GM12878 (cell line): ENCODE results near the gene BBS1. TPM values are rescaled to one million over a fixed set of nuclear protein-coding genes. Genes with fewer than 3 reads are reported as not detected.

Experiments used
- ATAC-seq: fragments of 200-7000 bp; cut with Tn5 transposase; 3 replicates; pipeline ENCODE4 v1.9.1; 2020; ENCODE audit warnings: mild to moderate bottlenecking, moderate library complexity
- BruUV-seq: library from RNA; stranded (reverse); fragments of 400-500 nt; replicated peaks from 2 replicates; lab custom pipeline; 2021; lab: Mats Ljungman, UMichigan
- CTCF ChIA-PET: fragments of 300-600 bp; sonication (Branson Sonifier 250); formaldehyde crosslinking; extraction: SDS; loops from one replicate; lab custom pipeline; 2021; ENCODE audit warnings: inconsistent platforms; lab: Yijun Ruan, JAX
- POLR2A ChIA-PET: fragments of 350-600 bp; formaldehyde crosslinking; extraction: SDS; loops from one replicate; lab custom pipeline; 2021; ENCODE audit warnings: inconsistent platforms; lab: Charles Lee
- RAD21 ChIA-PET: fragments of 300-600 bp; sonication (Branson Sonifier 250); formaldehyde crosslinking; loops from one replicate; lab custom pipeline; 2023; ENCODE audit warnings: antibody characterized with exemption; ENCODE audit not compliant: unreplicated experiment; lab: Charles Lee
- SMC1A ChIA-PET: fragments of 300-600 bp; sonication (Branson Sonifier 250); formaldehyde crosslinking; loops from one replicate; lab custom pipeline; 2023; ENCODE audit not compliant: unreplicated experiment, uncharacterized antibody; lab: Charles Lee
- DNase-seq: peaks from one replicate; pipeline ENCODE4 v3.0.0-alpha.2; 2011; ENCODE audit warnings: low read depth, low spot score
- FAIRE-seq: peaks from 3 replicates; lab custom pipeline; 2011; peaks lifted over from hg19 to GRCh38; lab: Jason Lieb, UNC
- H2AFZ ChIP-seq: 2 replicates; pipeline ENCODE4 v1.6.0; 2011; ENCODE audit warnings: low read depth, low read length, control low read depth; ENCODE audit not compliant: control insufficient read depth
- H3K27ac ChIP-seq: 2 replicates; pipeline ENCODE4 v1.5.1; 2011; ENCODE audit warnings: control low read depth; ENCODE audit not compliant: control insufficient read depth, insufficient read depth
- H3K27me3 ChIP-seq, 2 experiments: replicated peaks in 1 of 2; 2 replicates each; pipeline versions ENCODE4 v1.6.0 to v1.6.1; 2011; ENCODE audit warnings: low read length in 1 of 2; ENCODE audit not compliant: control insufficient read depth in 2 of 2, insufficient read depth in 2 of 2
- H3K36me3 ChIP-seq, 2 experiments: 2 replicates each; pipeline ENCODE4 v1.5.1; 2011; ENCODE audit warnings: low read length in 1 of 2; ENCODE audit not compliant: control insufficient read depth in 2 of 2, insufficient read depth in 2 of 2
- H3K4me1 ChIP-seq: 2 replicates; pipeline ENCODE4 v1.6.1; 2011; ENCODE audit warnings: mild to moderate bottlenecking, low read length, moderate library complexity, mixed read lengths; ENCODE audit not compliant: control insufficient read depth, insufficient read depth
- H3K4me2 ChIP-seq: 2 replicates; pipeline ENCODE4 v1.6.0; 2011; ENCODE audit warnings: control low read depth; ENCODE audit not compliant: control insufficient read depth, insufficient read depth
- H3K4me3 ChIP-seq: fragments of 200-600 bp; sonication (generic); 2 replicates; pipeline ENCODE4 v1.5.1; 2016
- H3K79me2 ChIP-seq: 2 replicates; pipeline ENCODE4 v1.6.0; 2011; ENCODE audit warnings: low read length; ENCODE audit not compliant: control insufficient read depth, insufficient read depth
- H3K9ac ChIP-seq: 2 replicates; pipeline ENCODE4 v1.8.0; 2011; ENCODE audit warnings: low read length, control low read depth, mixed read lengths; ENCODE audit not compliant: control insufficient read depth, insufficient read depth
- H3K9me3 ChIP-seq: replicated peaks from 3 replicates; pipeline ENCODE4 v1.5.1; 2011; ENCODE audit warnings: mild to moderate bottlenecking, low read length; ENCODE audit not compliant: control insufficient read depth, insufficient read depth
- H4K20me1 ChIP-seq: 2 replicates; pipeline ENCODE4 v1.6.0; 2011; ENCODE audit not compliant: control insufficient read depth, insufficient read depth
- ATF7 ChIP-seq: fragments of 450-650 bp; IDR thresholded peaks from 2 replicates; pipeline ENCODE4 v1.6.1; 2016; ENCODE audit warnings: low read depth, mild to moderate bottlenecking
- CUX1 ChIP-seq: IDR thresholded peaks from 2 replicates; pipeline ENCODE4 v1.6.1; 2012; ENCODE audit warnings: improper control_type of control experiment, low read depth, low read length; ENCODE audit not compliant: insufficient replicate concordance
- EP300 ChIP-seq, 2 experiments: fragments of 150-350 bp in 1 of 2; IDR thresholded peaks; 2 replicates each; pipeline ENCODE4 v1.6.1; 2011 to 2012; ENCODE audit warnings: low read depth in 2 of 2, low read length in 2 of 2, borderline replicate concordance in 1 of 2, improper control_type of control experiment in 1 of 2, inconsistent platforms in 1 of 2; ENCODE audit not compliant: control insufficient read depth in 1 of 2
- ESRRA ChIP-seq: IDR thresholded peaks from 2 replicates; pipeline ENCODE4 v1.6.1; 2012; ENCODE audit warnings: mild to moderate bottlenecking, low read length, improper control_type of control experiment
- HDAC6 ChIP-seq: fragments of 200-600 bp; sonication (generic); IDR thresholded peaks from one replicate; pipeline ENCODE4 v1.8.0; 2017; ENCODE audit warnings: antibody characterized with exemption; ENCODE audit not compliant: unreplicated experiment
- HSF1 ChIP-seq: fragments of 150-350 bp; IDR thresholded peaks from 2 replicates; pipeline ENCODE4 v1.6.1; 2014; ENCODE audit warnings: mild to moderate bottlenecking, low read depth, low read length
- IRF4 ChIP-seq: IDR thresholded peaks from 2 replicates; pipeline ENCODE4 v1.6.1; 2011; ENCODE audit warnings: low read depth, low read length
- NFYA ChIP-seq: IDR thresholded peaks from 2 replicates; pipeline ENCODE4 v1.6.1; 2011; ENCODE audit warnings: low read depth, mild to moderate bottlenecking, low read length, improper control_type of control experiment, borderline replicate concordance
- NFYB ChIP-seq: IDR thresholded peaks from 2 replicates; pipeline ENCODE4 v1.6.1; 2011; ENCODE audit warnings: low read depth, mild to moderate bottlenecking, low read length, improper control_type of control experiment, moderate library complexity; ENCODE audit not compliant: insufficient read depth
- RB1 ChIP-seq: fragments of 450-650 bp; formaldehyde crosslinking; IDR thresholded peaks from 2 replicates; pipeline ENCODE4 v1.6.1; 2017; ENCODE audit warnings: mild to moderate bottlenecking, borderline replicate concordance
- SMARCA5 ChIP-seq: fragments of 450-650 bp; IDR thresholded peaks from 2 replicates; pipeline ENCODE4 v1.6.1; 2017; ENCODE audit warnings: mild to moderate bottlenecking
- SPI1 ChIP-seq: IDR thresholded peaks from 2 replicates; pipeline ENCODE4 v1.6.1; 2011; ENCODE audit warnings: low read depth, mild to moderate bottlenecking, low read length, moderate library complexity, borderline replicate concordance; ENCODE audit not compliant: insufficient read depth
- TCF12 ChIP-seq: IDR thresholded peaks from 2 replicates; pipeline ENCODE4 v1.6.1; 2011; ENCODE audit warnings: low read depth, mild to moderate bottlenecking, low read length
- ZNF207 ChIP-seq: fragments of 450-650 bp; IDR thresholded peaks from 2 replicates; pipeline ENCODE4 v1.6.1; 2014; ENCODE audit warnings: antibody characterized with exemption, mild to moderate bottlenecking, borderline replicate concordance
- ZNF274 ChIP-seq: IDR thresholded peaks from one replicate; pipeline ENCODE4 v1.8.0; 2011; ENCODE audit not compliant: insufficient read length, insufficient read depth
- ZNF384 ChIP-seq: IDR thresholded peaks from 2 replicates; pipeline ENCODE4 v1.6.1; 2012; ENCODE audit warnings: low read depth, mild to moderate bottlenecking, low read length, improper control_type of control experiment, borderline replicate concordance
- WGBS: methylation state at CpG from one replicate; pipeline ENCODE4 v1.1.6; 2016; ENCODE audit warnings: low lambda C conversion rate; ENCODE audit not compliant: insufficient replicate concordance, insufficient coverage; ENCODE audit errors: missing lambda C conversion rate; 5-methylcytosine and 5-hydroxymethylcytosine counted together
- in situ Hi-C: fragments of 300-500 bp; cut with MboI; formaldehyde crosslinking; loops from 9 replicates; pipeline ENCODE4 v1.14.3; 2018; ENCODE audit warnings: mixed read lengths
- intact Hi-C: fragments of 100-400 bp; cut with micrococcal nuclease; formaldehyde crosslinking; loops from one replicate; pipeline ENCODE4 v1.14.2; 2022; ENCODE audit not compliant: unreplicated experiment
- polyA plus RNA-seq, 11 experiments: library from polyadenylated mRNA; depleted of rRNA in 4 of 11; unstranded in 6 of 11; stranded (reverse) in 5 of 11; fragments of >200 nt; fragmentation: Nextera tagmentation in 4 of 11; fragmentation: Illumina TruSeq in 1 of 11; extraction: Ambion mirVana in 4 of 11; extraction: Trizol in 1 of 11; gene quantifications; 1 replicate in 1 of 11; 2 replicates in 10 of 11; pipeline versions ENCODE4 v1.2.1 to v1.2.3, GENCODE V29; 2011 to 2016; ENCODE audit warnings: inconsistent platforms in 2 of 11, missing spikeins in 2 of 11, low read depth in 1 of 11
- total RNA-seq, 4 experiments: library from RNA; depleted of rRNA in 3 of 4; stranded (reverse); fragments of >200 nt in 3 of 4; fragmentation: Illumina TruSeq in 1 of 4; extraction: Trizol in 1 of 4; gene quantifications; 2 replicates each; pipeline versions ENCODE4 v1.2.1 to v1.2.3, GENCODE V29; 2013 to 2021

Gene BBS1
- total and polyA plus RNA-seq, 10 of the 15 experiments (the other 5 are each of a cell fraction or from before 2014, with no cell fraction given), result 2.5 to 14.7 (median 8.7) TPM

GRCh38 chr11:66562907-66563583, 52.6 kb downstream of the BBS1 start:
- H3K4me3 ChIP-seq, result no peak overlapping the region
- RAD21 ChIA-PET, result interaction anchor here (1.0 kb wide), 1 partner anchor 116 kb away, joined by 3 read pairs; no protein-coding TSS in a partner anchor
- no TSS peak for BruUV-seq
- CTCF ChIA-PET, result interaction anchor here (0.9 kb wide), 1 partner anchor 115 kb away, joined by 4 read pairs; no protein-coding TSS in a partner anchor
- in situ Hi-C loops, result no loop called here
- TF ChIP-seq ATF7 (no peak), SPI1 (no peak), ESRRA (no peak), ZNF274 (no peak), NFYB (no peak), SMARCA5 (no peak), TCF12 (no peak), RB1 (no peak), ZNF207 (no peak), ZNF384 (no peak), HDAC6 (no peak), NFYA (no peak), EP300 (IDR thresholded peaks at IDR 0.05; ENCODE audit: borderline replicate concordance in 1 of 2, control insufficient read depth in 1 of 2, low read depth in 2 of 2, low read length in 2 of 2) (no peak), CUX1 (no peak), HSF1 (no peak), IRF4 (no peak)
- ATAC-seq, result no peak
- no peak for DNase-seq
- no peak for FAIRE-seq
- no peaks in the 10 kb centered on the region for H3K9me3 ChIP-seq
- intact Hi-C loops, result no loop called here
- SMC1A ChIA-PET, result no interaction called here
- no peak overlapping the region for H2AFZ ChIP-seq
- no peak overlapping the region for H3K4me2 ChIP-seq
- H3K27me3 ChIP-seq, result peaks cover 0 to 6% of the 10 kb centered on the region in 2 experiments; a peak in 3 of 4 replicates
- H3K4me1 ChIP-seq, result no peaks in the 10 kb centered on the region
- H3K36me3 ChIP-seq, result no peaks in the 10 kb centered on the region
- H4K20me1 ChIP-seq, result no peaks in the 10 kb centered on the region
- H3K79me2 ChIP-seq, result no peaks in the 10 kb centered on the region
- POLR2A ChIA-PET, result no interaction called here
- no peak overlapping the region for H3K27ac ChIP-seq
- no peak overlapping the region for H3K9ac ChIP-seq
- 53% methylated on average over 20 of the region's 20 CpGs for WGBS
